OCI-LY3 (cell line): ENCODE data around the gene C10orf105.

Source experiments
- H2AFZ ChIP-seq: fragments of 200-600, 300-600 bp; shearing (Covaris generic); 2 replicates; pipeline ENCODE4 v1.6.0; 2014; ENCODE audit warnings: antibody characterized with exemption, low read depth, low read length
- H3K27ac ChIP-seq: fragments of 200-600, 300-600 bp; sonication (generic); 2 replicates; pipeline ENCODE4 v1.5.1; 2014; ENCODE audit warnings: mild to moderate bottlenecking, low read length, moderate library complexity, mixed read lengths
- H3K27me3 ChIP-seq: fragments of 200-600, 300-600 bp; sonication (generic); 2 replicates; pipeline ENCODE4 v1.6.1; 2014; ENCODE audit warnings: low read depth, low read length, mixed read lengths
- H3K36me3 ChIP-seq: fragments of 200-600, 300-600 bp; sonication (generic); replicated peaks from 2 replicates; pipeline ENCODE3; 2014; ENCODE audit warnings: low read depth, low read length, mixed read lengths
- H3K4me1 ChIP-seq: fragments of 300-600, 200-600 bp; sonication (generic); 2 replicates; pipeline ENCODE4 v1.6.1; 2014; ENCODE audit warnings: low read length, mixed read lengths
- H3K4me2 ChIP-seq: fragments of 200-600, 300-600 bp; sonication (generic); 2 replicates; pipeline ENCODE4 v1.6.1; 2014; ENCODE audit warnings: low read length, mixed read lengths
- H3K4me3 ChIP-seq: fragments of 300-600, 200-600 bp; sonication (generic); 2 replicates; pipeline ENCODE4 v1.5.1; 2014; ENCODE audit warnings: antibody characterized with exemption, mild to moderate bottlenecking, low read length, moderate library complexity
- H3K79me2 ChIP-seq: fragments of 300-600, 200-600 bp; shearing (Covaris generic); 2 replicates; pipeline ENCODE4 v1.6.1; 2014; ENCODE audit warnings: mild to moderate bottlenecking, low read length, mixed read lengths
- H3K9ac ChIP-seq: fragments of 300-600, 200-600 bp; shearing (Covaris generic); 2 replicates; pipeline ENCODE4 v1.6.0; 2014; ENCODE audit warnings: mild to moderate bottlenecking, low read length, moderate library complexity
- H3K9me3 ChIP-seq: fragments of 200-600, 300-600 bp; shearing (Covaris generic); 2 replicates; pipeline ENCODE4 v1.6.1; 2014; ENCODE audit warnings: low read length, mixed read lengths; ENCODE audit not compliant: insufficient read depth
- H4K20me1 ChIP-seq: fragments of 200-600, 300-600 bp; sonication (generic); 2 replicates; pipeline ENCODE4 v1.6.1; 2016; ENCODE audit warnings: low read length, mixed read lengths; ENCODE audit not compliant: insufficient read depth
- EZH2phosphoT487 ChIP-seq: fragments of 200-600 bp; shearing (Covaris generic); IDR thresholded peaks from 2 replicates; pipeline ENCODE4 v1.6.1; 2018; ENCODE audit warnings: antibody characterized with exemption, mixed run types, low read depth
- TF ChIP-seq, protein P1 (sequence below): fragments of 200-600, 300-600 bp; sonication (generic); IDR thresholded peaks from 2 replicates; pipeline ENCODE4 v1.5.1; 2014; ENCODE audit warnings: antibody characterized with exemption, low read length, low read depth

C10orf105 gene

GRCh38 chr10:71737001-71737833 is 17.6 kb upstream of the C10orf105 start:
- no peaks in the 10 kb centered on the region for H3K36me3 ChIP-seq
- no peak overlapping the region for H2AFZ ChIP-seq
- no peaks in the 10 kb centered on the region for H3K9me3 ChIP-seq
- no peaks in the 10 kb centered on the region for H4K20me1 ChIP-seq
- 0 out of 2 replicates have a peak, but pooled peaks cover 6% of the 10 kb centered on the region for H3K27me3 ChIP-seq
- H3K4me1 ChIP-seq, result 0 out of 2 replicates have a peak, but pooled peaks cover 3% of the 10 kb centered on the region
- H3K4me3 ChIP-seq, result no peak overlapping the region
- H3K27ac ChIP-seq, result no peak overlapping the region
- TF ChIP-seq, protein P1, sequence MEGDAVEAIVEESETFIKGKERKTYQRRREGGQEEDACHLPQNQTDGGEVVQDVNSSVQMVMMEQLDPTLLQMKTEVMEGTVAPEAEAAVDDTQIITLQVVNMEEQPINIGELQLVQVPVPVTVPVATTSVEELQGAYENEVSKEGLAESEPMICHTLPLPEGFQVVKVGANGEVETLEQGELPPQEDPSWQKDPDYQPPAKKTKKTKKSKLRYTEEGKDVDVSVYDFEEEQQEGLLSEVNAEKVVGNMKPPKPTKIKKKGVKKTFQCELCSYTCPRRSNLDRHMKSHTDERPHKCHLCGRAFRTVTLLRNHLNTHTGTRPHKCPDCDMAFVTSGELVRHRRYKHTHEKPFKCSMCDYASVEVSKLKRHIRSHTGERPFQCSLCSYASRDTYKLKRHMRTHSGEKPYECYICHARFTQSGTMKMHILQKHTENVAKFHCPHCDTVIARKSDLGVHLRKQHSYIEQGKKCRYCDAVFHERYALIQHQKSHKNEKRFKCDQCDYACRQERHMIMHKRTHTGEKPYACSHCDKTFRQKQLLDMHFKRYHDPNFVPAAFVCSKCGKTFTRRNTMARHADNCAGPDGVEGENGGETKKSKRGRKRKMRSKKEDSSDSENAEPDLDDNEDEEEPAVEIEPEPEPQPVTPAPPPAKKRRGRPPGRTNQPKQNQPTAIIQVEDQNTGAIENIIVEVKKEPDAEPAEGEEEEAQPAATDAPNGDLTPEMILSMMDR, result no peak
- no peak for TF ChIP-seq EZH2phosphoT487
- no peak overlapping the region for H3K9ac ChIP-seq
- H3K79me2 ChIP-seq, result no peaks in the 10 kb centered on the region
- no peak overlapping the region for H3K4me2 ChIP-seq

DNA sequence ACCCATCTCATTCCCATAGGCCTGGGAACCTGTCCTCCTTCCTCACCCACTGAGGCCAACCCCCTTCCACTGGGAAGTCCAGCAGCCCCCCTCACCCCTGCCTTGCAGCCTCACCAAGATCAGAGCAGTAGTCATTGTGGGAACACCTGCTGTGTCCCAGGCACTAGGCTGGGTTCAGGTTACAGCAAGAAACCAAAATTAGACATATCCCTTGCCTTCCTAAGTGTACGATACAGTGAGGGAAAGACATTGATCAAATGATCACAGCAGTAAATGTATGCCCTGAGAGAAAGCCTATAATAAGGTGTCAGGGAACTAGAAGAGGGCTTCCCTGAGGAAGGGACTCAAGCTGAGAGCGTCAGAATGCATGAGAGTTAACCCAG is 17.0 kb upstream of the C10orf105 start:
- TF ChIP-seq, protein P1, result no peak
- TF ChIP-seq EZH2phosphoT487, result no peak
- Histone ChIP-seq H2AFZ (no peak overlapping the region), H3K36me3 (no peaks in the 10 kb centered on the region), H3K79me2 (no peaks in the 10 kb centered on the region), H4K20me1 (no peaks in the 10 kb centered on the region), H3K9ac (no peak overlapping the region), H3K4me1 (0 out of 2 replicates have a peak, but pooled peaks cover 3% of the 10 kb centered on the region), H3K27me3 (0 out of 2 replicates have a peak, but pooled peaks cover 6% of the 10 kb centered on the region), H3K9me3 (no peaks in the 10 kb centered on the region), H3K27ac (no peak overlapping the region), H3K4me3 (no peak overlapping the region), H3K4me2 (no peak overlapping the region)

- TF ChIP-seq EZH2phosphoT487, result no peak
- TF ChIP-seq, protein P1, result no peak
- Histone ChIP-seq H3K4me1 (0 out of 2 replicates have a peak, but pooled peaks cover 3% of the 10 kb centered on the region), H3K27ac (no peak overlapping the region), H3K4me3 (no peak overlapping the region), H3K79me2 (no peaks in the 10 kb centered on the region), H2AFZ (no peak overlapping the region), H4K20me1 (no peaks in the 10 kb centered on the region), H3K9me3 (no peaks in the 10 kb centered on the region), H3K36me3 (no peaks in the 10 kb centered on the region), H3K9ac (no peak overlapping the region), H3K27me3 (0 out of 2 replicates have a peak, but pooled peaks cover 6% of the 10 kb centered on the region), H3K4me2 (no peak overlapping the region)
Observed at GRCh38 chr10:71735709-71736569, 16.4 kb upstream of the C10orf105 start.

GRCh38 chr10:71734797-71735196 is 15.2 kb upstream of the C10orf105 start:
- H3K9ac ChIP-seq, result no peak overlapping the region
- H3K27me3 ChIP-seq, result 0 out of 2 replicates have a peak, but pooled peaks cover 6% of the 10 kb centered on the region
- H3K36me3 ChIP-seq, result no peaks in the 10 kb centered on the region
- no peak overlapping the region for H3K4me2 ChIP-seq
- H3K4me3 ChIP-seq, result no peak overlapping the region
- no peak overlapping the region for H3K27ac ChIP-seq
- TF ChIP-seq EZH2phosphoT487, result no peak
- TF ChIP-seq, protein P1, result no peak
- no peaks in the 10 kb centered on the region for H3K9me3 ChIP-seq
- H3K4me1 ChIP-seq, result peaks cover 13% of the 10 kb centered on the region
- no peaks in the 10 kb centered on the region for H4K20me1 ChIP-seq
- no peak overlapping the region for H2AFZ ChIP-seq
- no peaks in the 10 kb centered on the region for H3K79me2 ChIP-seq
